HEK293 (cell line): Measurements from ENCODE around the gene MTX1.

Source experiments
- GLIS2 ChIP-seq: fragments of 450-650 bp; formaldehyde crosslinking; IDR thresholded peaks from 2 replicates; pipeline ENCODE4 v1.5.1; 2016; ENCODE audit warnings: missing biosample characterization, missing genetic modification characterization
- HOXC10 ChIP-seq: sonication (generic); formaldehyde crosslinking; IDR thresholded peaks from 2 replicates; pipeline ENCODE4 v1.8.1; 2023; ENCODE audit warnings: mild to moderate bottlenecking, missing genetic modification reagents
- KLF1 ChIP-seq: fragments of 450-650 bp; formaldehyde crosslinking; IDR thresholded peaks from 2 replicates; pipeline ENCODE4 v1.5.1; 2016; ENCODE audit warnings: missing biosample characterization, missing genetic modification characterization
- KLF9 ChIP-seq: fragments of 450-650 bp; formaldehyde crosslinking; IDR thresholded peaks from 2 replicates; pipeline ENCODE4 v1.5.1; 2016; ENCODE audit warnings: missing biosample characterization, missing genetic modification characterization, low read depth
- MZF1 ChIP-seq: fragments of 450-650 bp; formaldehyde crosslinking; IDR thresholded peaks from 2 replicates; pipeline ENCODE4 v1.5.1; 2017; ENCODE audit warnings: missing biosample characterization, missing genetic modification characterization, borderline replicate concordance
- OSR2 ChIP-seq: fragments of 450-650 bp; formaldehyde crosslinking; IDR thresholded peaks from 2 replicates; pipeline ENCODE4 v1.5.1; 2016; ENCODE audit warnings: missing biosample characterization, missing genetic modification characterization
- SP7 ChIP-seq: fragments of 450-650 bp; formaldehyde crosslinking; IDR thresholded peaks from 2 replicates; pipeline ENCODE4 v1.5.1; 2016; ENCODE audit warnings: missing biosample characterization, missing genetic modification characterization
- WT1 ChIP-seq: fragments of 450-650 bp; formaldehyde crosslinking; IDR thresholded peaks from 2 replicates; pipeline ENCODE4 v1.5.1; 2016; ENCODE audit warnings: missing biosample characterization, missing genetic modification characterization
- ZBTB11 ChIP-seq: fragments of 450-650 bp; formaldehyde crosslinking; conservative IDR thresholded peaks from 2 replicates; pipeline ENCODE4 v1.5.1; 2016; ENCODE audit warnings: low read depth, missing biosample characterization, missing genetic modification characterization
- ZBTB20 ChIP-seq: fragments of 450-650 bp; formaldehyde crosslinking; IDR thresholded peaks from 2 replicates; pipeline ENCODE4 v1.5.1; 2016; ENCODE audit warnings: missing biosample characterization, missing genetic modification characterization
- ZBTB44 ChIP-seq: fragments of 450-650 bp; IDR thresholded peaks from 2 replicates; pipeline ENCODE4 v1.5.1; 2018; ENCODE audit warnings: missing biosample characterization, mild to moderate bottlenecking, missing genetic modification characterization
- ZBTB8A ChIP-seq: fragments of 450-650 bp; formaldehyde crosslinking; IDR thresholded peaks from 2 replicates; pipeline ENCODE4 v1.5.1; 2016; ENCODE audit warnings: missing biosample characterization, missing genetic modification characterization
- ZFP41 ChIP-seq: fragments of 450-650 bp; formaldehyde crosslinking; IDR thresholded peaks from 2 replicates; pipeline ENCODE4 v1.5.1; 2016; ENCODE audit warnings: missing biosample characterization, missing genetic modification characterization, borderline replicate concordance
- ZFP69B ChIP-seq: fragments of 450-650 bp; formaldehyde crosslinking; IDR thresholded peaks from 2 replicates; pipeline ENCODE4 v1.5.1; 2016; ENCODE audit warnings: missing biosample characterization, missing genetic modification characterization
- ZNF202 ChIP-seq: fragments of 450-650 bp; formaldehyde crosslinking; IDR thresholded peaks from 2 replicates; pipeline ENCODE4 v1.5.1; 2016; ENCODE audit warnings: missing biosample characterization, missing genetic modification characterization, borderline replicate concordance
- ZNF211 ChIP-seq: fragments of 450-650 bp; formaldehyde crosslinking; IDR thresholded peaks from 2 replicates; pipeline ENCODE4 v1.5.1; 2016; ENCODE audit warnings: low read depth, missing biosample characterization, missing genetic modification characterization
- ZNF24 ChIP-seq: fragments of 450-650 bp; formaldehyde crosslinking; IDR thresholded peaks from 2 replicates; pipeline ENCODE4 v1.5.1; 2016; ENCODE audit warnings: missing biosample characterization, missing genetic modification characterization
- ZNF274 ChIP-seq, 2 experiments: fragments of 200-500 bp in 1 of 2; fragments of 450-650 bp in 1 of 2; sonication (Bioruptor generic) in 1 of 2; formaldehyde crosslinking in 1 of 2; IDR thresholded peaks; 2 replicates each; pipeline versions ENCODE4 v1.5.1 to v1.6.1; 2014 to 2016; ENCODE audit warnings: borderline replicate concordance in 1 of 2, inconsistent platforms in 1 of 2, low read length in 1 of 2, missing biosample characterization in 1 of 2, missing genetic modification characterization in 1 of 2
- ZNF394 ChIP-seq: fragments of 450-650 bp; formaldehyde crosslinking; IDR thresholded peaks from 2 replicates; pipeline ENCODE4 v1.5.1; 2016; ENCODE audit warnings: missing biosample characterization, missing genetic modification characterization, mild to moderate bottlenecking, moderate library complexity, borderline replicate concordance
- ZNF423 ChIP-seq: fragments of 450-650 bp; formaldehyde crosslinking; IDR thresholded peaks from 2 replicates; pipeline ENCODE4 v1.5.1; 2016; ENCODE audit warnings: missing biosample characterization, missing genetic modification characterization
- ZNF433 ChIP-seq: fragments of 450-650 bp; formaldehyde crosslinking; IDR thresholded peaks from 2 replicates; pipeline ENCODE4 v1.5.1; 2016; ENCODE audit warnings: missing biosample characterization, missing genetic modification characterization, low read depth
- ZNF514 ChIP-seq: fragments of 450-650 bp; formaldehyde crosslinking; IDR thresholded peaks from 2 replicates; pipeline ENCODE4 v1.5.1; 2016; ENCODE audit warnings: missing biosample characterization, missing genetic modification characterization
- ZNF555 ChIP-seq: fragments of 450-650 bp; formaldehyde crosslinking; conservative IDR thresholded peaks from 2 replicates; pipeline ENCODE4 v1.5.1; 2017; ENCODE audit warnings: missing biosample characterization, mild to moderate bottlenecking, missing genetic modification characterization, inconsistent platforms
- ZNF558 ChIP-seq: fragments of 450-650 bp; formaldehyde crosslinking; IDR thresholded peaks from 2 replicates; pipeline ENCODE4 v1.5.1; 2016; ENCODE audit warnings: missing biosample characterization, missing genetic modification characterization
- ZNF624 ChIP-seq: fragments of 450-650 bp; formaldehyde crosslinking; IDR thresholded peaks from 2 replicates; pipeline ENCODE4 v1.5.1; 2017; ENCODE audit warnings: missing biosample characterization, missing genetic modification characterization
- ZNF660 ChIP-seq: fragments of 450-650 bp; IDR thresholded peaks from 2 replicates; pipeline ENCODE4 v1.5.1; 2018; ENCODE audit warnings: missing biosample characterization, mild to moderate bottlenecking, missing genetic modification characterization
- ZNF670 ChIP-seq: fragments of 450-650 bp; formaldehyde crosslinking; IDR thresholded peaks from 2 replicates; pipeline ENCODE4 v1.5.1; 2016; ENCODE audit warnings: missing biosample characterization, missing genetic modification characterization, low read depth
- ZNF701 ChIP-seq: fragments of 450-650 bp; formaldehyde crosslinking; IDR thresholded peaks from 2 replicates; pipeline ENCODE4 v1.5.1; 2016; ENCODE audit warnings: missing biosample characterization, missing genetic modification characterization
- ZNF707 ChIP-seq: fragments of 450-650 bp; formaldehyde crosslinking; IDR thresholded peaks from 2 replicates; pipeline ENCODE4 v1.5.1; 2016; ENCODE audit warnings: missing biosample characterization, missing genetic modification characterization
- ZNF830 ChIP-seq: fragments of 450-650 bp; IDR thresholded peaks from 2 replicates; pipeline ENCODE4 v1.5.0; 2018; ENCODE audit warnings: missing biosample characterization, missing genetic modification characterization, low read depth, mild to moderate bottlenecking, moderate library complexity
- ZNF837 ChIP-seq: fragments of 450-650 bp; formaldehyde crosslinking; IDR thresholded peaks from 2 replicates; pipeline ENCODE4 v1.5.1; 2016; ENCODE audit warnings: missing biosample characterization, missing genetic modification characterization
- ZSCAN4 ChIP-seq: fragments of 450-650 bp; formaldehyde crosslinking; IDR thresholded peaks from 2 replicates; pipeline ENCODE4 v1.5.1; 2017; ENCODE audit warnings: missing biosample characterization, missing genetic modification characterization
- ZXDB ChIP-seq: fragments of 450-650 bp; formaldehyde crosslinking; IDR thresholded peaks from 2 replicates; pipeline ENCODE4 v1.5.1; 2016; ENCODE audit warnings: missing biosample characterization, missing genetic modification characterization

The MTX1 gene

GRCh38 chr1:155244368-155245162 is 36.1 kb downstream of the MTX1 start (continued):
- peak; percentile 89 for TF ChIP-seq KLF9 (tag by site-specific recombination)
- TF ChIP-seq ZNF558 (tag by site-specific recombination): peak; percentile 96
- TF ChIP-seq ZNF202 (tag by site-specific recombination): no peak
- TF ChIP-seq ZNF707 (tag by site-specific recombination): peak; percentile 83
- peak; percentile 90; the same call in 1 of the 2 replicates for TF ChIP-seq ZNF624 (tag by site-specific recombination)
- TF ChIP-seq ZBTB20 (tag by site-specific recombination): peak; percentile 88; the same call in 1 of the 2 replicates
- no peak for TF ChIP-seq ZNF830 (tag by site-specific recombination)
- TF ChIP-seq ZNF24: peak; percentile 100
- peak; percentile 97 for TF ChIP-seq ZNF660 (tag by site-specific recombination)
- TF ChIP-seq SP7 (tag by site-specific recombination): peak; percentile 100
- TF ChIP-seq ZNF394 (tag by site-specific recombination): peak; percentile 97
- peak; percentile 88 for TF ChIP-seq WT1 (tag by site-specific recombination)
- no peak for TF ChIP-seq ZNF274 (IDR thresholded peaks at IDR 0.05; ENCODE audit: low read length)
- no peak for TF ChIP-seq ZNF274 (tag by site-specific recombination; IDR thresholded peaks at IDR 0.05; ENCODE audit: borderline replicate concordance)
- peak; percentile 84 for TF ChIP-seq ZBTB11 (tag by site-specific recombination)
- TF ChIP-seq HOXC10: no peak
- peak; percentile 100 for TF ChIP-seq ZXDB (tag by site-specific recombination)
- peak; percentile 96 for TF ChIP-seq ZBTB8A (tag by site-specific recombination)
- peak; percentile 90 for TF ChIP-seq OSR2
- TF ChIP-seq ZNF423: peak; percentile 99
- TF ChIP-seq ZFP41: peak; percentile 97; the same call in 1 of the 2 replicates
- 0 out of 2 replicates have a peak, but pooled peaks have one; percentile 60 for TF ChIP-seq ZNF837 (tag by site-specific recombination)
- TF ChIP-seq ZNF514: 0 out of 2 replicates have a peak, but pooled peaks have one; percentile 70
- TF ChIP-seq ZNF670: no peak; the same call in 1 of the 2 replicates
- TF ChIP-seq ZFP69B (tag by site-specific recombination): peak; percentile 100
- peak; percentile 95 for TF ChIP-seq KLF1 (tag by site-specific recombination)
- TF ChIP-seq MZF1: peak; percentile 79; the same call in 1 of the 2 replicates
- TF ChIP-seq ZNF211: peak; percentile 72; the same call in 1 of the 2 replicates
- TF ChIP-seq ZNF555 (tag by site-specific recombination): no peak
- TF ChIP-seq ZBTB44 (tag by site-specific recombination): peak; percentile 93; the same call in 1 of the 2 replicates
- TF ChIP-seq ZNF701 (tag by site-specific recombination): peak; percentile 82; the same call in 1 of the 2 replicates
- TF ChIP-seq ZSCAN4 (tag by site-specific recombination): peak; percentile 90
- 0 out of 2 replicates have a peak, but pooled peaks have one; percentile 26 for TF ChIP-seq ZNF433 (tag by site-specific recombination)
- TF ChIP-seq GLIS2 (tag by site-specific recombination): peak; percentile 99
